HG03175 (cell line): Measurements from ENCODE around the gene MYO1E.

Experiments
- ATAC-seq: cut with Tn5 transposase; IDR thresholded peaks from one replicate; pipeline ENCODE4 v1.9.1; 2021; ENCODE audit warnings: mild to moderate bottlenecking, moderate library complexity; ENCODE audit not compliant: unreplicated experiment

The MYO1E gene

DNA sequence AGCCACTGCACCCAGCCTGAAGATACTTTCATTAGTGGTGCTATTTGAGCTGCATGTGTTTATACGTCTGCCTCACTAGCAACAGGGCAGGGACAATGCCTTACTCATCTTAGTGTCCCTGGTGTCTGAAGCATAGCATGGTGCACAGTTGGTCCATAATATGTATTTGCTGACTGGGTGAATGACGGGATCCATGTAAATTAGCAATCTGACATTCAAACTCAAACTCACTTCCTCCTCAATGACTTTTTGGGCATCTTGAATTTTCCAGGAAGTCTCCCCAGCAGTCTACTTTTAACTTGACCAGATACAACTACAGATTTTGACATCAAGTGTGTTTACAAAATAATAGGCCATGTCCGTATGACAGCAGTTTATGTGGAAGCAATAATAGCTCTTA, 169.0 kb downstream of the MYO1E start:
- no peak for ATAC-seq

DNA sequence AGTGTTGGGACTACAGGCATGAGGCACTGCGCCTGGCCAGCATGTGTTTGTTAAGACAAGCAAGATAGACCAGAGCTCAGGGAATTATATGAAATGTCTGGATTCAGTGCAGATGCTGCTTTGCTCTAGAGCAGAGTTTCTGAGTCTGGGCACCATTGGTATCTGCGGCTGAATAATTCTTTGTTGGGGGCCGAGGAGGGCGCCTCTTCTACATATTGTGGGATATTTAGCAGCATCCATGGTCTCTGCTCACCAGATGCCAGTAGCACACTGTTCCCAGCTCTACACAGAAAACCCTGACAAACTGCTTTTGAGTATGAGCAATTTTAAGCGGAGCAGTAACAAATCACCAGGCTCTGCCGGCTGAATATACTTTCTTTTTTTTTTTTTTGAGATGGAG, 169.7 kb downstream of the MYO1E start:
- no peak for ATAC-seq

DNA sequence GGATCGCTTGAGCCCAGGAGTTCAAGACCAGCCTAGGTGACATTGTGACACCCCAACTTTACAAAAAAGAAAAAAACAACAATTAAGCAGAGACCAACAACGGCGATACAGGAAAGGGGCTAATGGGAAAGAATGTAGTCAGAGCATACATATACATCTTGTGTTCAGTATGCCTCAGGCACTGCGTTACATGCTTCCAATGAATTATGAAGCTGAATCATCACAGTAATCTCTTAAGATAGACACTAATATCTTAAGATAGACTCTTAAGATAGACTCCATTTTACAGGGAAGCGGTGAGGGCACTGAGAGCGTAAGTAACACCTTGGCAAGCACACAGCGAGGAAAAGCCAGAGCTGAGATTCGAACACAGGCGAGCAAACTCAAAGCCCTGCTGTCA, 172.1 kb downstream of the MYO1E start:
- ATAC-seq = no peak

DNA sequence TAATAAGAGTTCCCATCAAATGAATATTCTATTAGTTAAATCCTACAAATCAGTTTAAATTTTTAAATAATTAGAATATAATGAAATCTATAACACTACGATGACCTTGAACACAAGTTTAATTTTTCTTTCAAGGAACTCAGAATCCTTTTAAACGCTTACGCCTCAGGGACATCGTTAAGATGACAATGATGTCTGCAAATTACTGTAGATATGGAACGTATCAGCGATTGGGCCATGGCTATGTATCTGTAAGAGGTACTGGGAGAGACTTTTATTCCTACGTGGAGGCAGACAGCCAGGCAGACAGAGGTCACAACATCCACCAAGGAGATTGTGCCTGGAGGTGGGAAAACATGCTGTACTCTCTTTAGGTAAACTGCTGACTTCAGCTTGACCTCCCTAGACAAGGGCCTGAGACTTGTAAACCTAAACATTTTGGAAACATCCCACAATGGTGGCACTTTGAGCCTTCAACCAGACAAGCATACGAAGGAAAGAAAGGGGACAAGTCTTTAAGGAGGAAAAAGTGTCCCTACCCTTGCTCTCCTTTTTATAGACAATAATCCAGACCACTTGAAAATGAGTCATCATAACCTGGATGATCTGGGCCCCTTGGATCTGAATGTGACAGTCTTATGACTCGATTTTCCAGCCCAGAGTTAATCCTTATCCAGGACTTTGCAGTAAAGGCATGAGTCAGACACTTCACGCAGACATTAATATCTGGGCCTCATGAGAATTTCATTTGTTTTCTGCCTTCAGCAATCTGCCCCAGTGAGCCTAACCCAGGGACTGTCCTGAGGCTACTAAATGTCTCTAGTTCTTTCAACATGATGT, 172.8 kb downstream of the MYO1E start:
- no peak for ATAC-seq

DNA sequence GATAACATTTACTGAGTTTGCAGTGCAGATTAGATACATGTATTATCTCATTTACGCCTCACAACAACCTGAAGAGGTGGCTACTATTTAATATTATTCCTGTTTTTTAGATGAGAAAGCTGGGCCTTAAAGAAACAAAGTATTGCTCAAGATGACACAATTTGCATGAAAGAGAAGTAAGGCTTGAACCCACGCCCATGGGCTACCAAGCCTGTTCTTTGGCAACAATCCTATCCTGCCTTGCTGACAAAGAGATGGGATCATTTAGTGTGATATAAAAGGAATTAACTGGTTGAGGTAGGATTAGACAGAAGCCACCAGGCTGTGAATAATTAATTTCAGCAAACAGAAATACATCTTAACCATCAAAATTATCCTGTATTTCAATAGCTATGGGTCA, 175.2 kb downstream of the MYO1E start:
- no peak for ATAC-seq

DNA sequence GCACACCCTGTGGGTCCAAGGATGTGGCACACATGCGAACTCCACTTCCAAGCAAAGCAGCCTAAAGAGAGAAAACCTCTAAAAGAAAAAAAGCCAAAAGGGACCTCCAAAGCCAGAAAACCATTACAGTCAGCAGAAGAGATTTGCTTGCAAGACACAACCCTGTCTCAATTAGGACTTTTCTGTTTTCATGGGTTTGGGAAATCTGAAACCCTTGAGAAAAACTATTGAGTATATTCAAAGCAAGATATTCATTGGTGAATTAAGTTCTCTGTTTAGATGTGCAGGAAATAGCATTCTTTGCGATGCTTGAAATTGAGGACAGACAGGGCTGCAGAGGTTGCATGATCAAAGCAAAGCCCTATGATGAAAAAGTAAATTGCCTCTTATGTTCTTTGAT, 176.3 kb downstream of the MYO1E start:
- no peak for ATAC-seq

DNA sequence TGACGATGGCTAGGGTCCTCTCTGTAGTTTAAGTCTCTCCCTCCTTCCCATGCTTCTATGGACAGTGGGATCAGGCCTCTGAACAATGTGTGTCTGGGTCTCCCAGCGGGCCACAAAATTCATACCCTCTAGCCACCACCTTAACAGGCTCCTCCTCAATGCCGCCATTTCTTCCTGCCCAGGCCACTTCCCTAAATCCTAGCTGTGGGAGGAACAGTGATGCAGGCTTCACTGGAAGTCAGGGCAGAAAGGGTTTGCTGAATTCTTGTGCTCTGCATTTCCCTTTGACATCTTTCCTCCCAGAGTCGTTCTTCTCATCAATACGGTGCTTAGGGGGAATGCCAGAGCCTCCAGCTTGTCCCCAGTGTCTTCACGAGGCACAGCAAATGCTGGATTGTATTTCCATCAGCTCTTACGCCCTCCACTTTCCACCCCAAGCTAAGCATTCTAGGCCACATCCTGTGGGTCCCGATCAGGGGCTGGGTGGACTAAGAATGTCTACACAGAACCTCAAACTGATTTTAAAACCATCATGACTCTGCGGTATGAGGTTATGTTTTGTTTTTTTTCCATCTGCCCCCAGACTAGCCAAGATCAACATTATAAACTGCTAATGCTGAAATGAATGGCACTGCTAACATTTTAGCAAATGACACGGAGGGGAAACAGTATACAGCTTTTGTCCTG, 177.9 kb downstream of the MYO1E start:
- ATAC-seq = no peak

DNA sequence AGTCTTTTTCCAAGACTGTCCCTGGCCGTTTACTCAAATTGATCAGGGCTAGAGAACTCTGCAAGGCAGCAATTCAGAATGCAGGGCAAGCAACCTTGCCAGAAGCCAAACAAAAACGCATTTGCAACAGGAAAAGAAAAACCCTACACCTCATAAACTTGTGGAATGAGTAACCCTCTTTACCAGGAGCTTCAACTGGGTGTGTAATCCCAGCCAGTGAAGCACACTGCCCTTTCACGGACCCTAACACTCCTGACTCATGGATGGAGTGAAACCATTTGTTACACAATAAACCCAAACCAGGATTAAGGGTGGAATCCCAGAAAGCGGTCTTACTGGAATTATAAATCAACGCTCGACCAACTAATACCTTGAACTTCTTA, 180.8 kb downstream of the MYO1E start:
- no peak for ATAC-seq

DNA sequence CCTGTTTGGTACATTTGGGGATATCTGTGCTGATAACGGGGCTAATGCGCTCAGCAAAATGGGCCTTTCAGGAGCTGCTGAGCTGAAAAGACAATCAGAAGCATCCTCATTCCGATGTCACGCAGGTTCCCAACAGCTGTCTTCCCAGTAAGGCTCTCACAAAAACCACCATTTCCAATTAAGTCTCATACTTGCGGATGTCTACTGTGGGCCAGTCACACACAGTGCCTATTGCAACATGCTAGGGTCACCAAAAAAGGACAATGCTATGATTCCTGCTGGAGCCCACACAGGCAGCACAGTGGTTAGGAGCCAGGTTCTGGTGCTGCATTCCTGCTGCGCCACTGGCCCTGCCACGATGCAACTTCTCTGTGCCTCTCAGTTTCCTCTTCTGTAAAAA, 182.4 kb downstream of the MYO1E start:
- ATAC-seq = no peak

DNA sequence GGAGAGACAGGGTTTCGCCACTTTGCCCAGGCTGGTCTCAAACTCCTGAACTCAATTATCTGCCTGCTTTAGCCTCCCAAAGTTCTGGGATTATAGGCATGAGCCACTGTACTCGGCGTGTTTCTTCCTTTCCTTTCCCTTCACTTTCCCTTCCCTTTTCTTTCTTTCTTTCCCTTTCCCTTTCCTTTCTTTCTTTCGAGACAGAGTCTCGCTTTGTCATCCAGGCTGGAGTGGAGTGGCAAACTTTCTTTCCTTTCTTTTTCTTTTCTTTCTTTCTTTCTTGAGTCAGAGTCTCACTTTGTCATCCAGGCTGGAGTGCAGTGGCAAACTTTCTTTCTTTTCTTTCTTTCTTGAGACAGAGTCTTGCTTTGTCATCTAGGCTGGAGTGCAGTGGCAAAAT, 183.4 kb downstream of the MYO1E start:
- ATAC-seq = no peak

DNA sequence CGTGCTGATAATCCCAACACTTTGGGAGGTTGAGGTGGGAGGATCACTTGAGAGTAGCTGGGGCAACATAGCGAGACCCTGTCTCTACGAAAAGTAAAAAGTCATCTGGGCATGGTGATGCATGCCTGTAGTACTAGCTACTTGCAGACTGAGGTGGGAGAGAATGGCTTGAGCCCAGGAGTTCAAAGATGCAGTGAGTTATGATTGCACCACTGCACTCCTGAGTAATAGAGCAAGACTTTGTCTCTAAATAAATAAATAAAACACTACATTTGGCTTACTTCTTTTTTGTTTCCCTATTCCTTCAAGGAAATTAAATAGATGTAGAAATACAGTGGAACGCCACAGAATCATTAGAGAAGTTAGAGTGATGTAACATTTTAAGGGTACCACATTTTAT, 186.2 kb downstream of the MYO1E start:
- ATAC-seq = no peak

DNA sequence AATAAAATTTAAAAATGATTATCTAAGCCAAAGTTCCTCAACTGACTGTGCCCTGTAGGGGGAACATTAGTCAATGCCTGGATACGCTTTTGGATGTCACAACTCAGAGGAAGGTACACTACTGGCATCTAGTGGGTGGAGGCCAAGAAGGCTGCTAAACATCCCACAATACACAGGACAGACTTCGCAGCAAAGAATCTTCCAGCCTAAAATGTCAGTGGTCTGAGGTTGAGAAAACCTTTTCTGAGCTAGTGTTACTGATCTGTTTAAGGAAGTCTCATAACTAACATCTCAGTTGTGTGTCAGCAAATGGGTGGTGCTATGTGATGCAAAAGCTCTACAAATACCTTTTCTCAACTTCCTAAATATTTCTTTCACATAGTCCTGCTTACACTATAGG, 186.9 kb downstream of the MYO1E start:
- ATAC-seq = no peak

DNA sequence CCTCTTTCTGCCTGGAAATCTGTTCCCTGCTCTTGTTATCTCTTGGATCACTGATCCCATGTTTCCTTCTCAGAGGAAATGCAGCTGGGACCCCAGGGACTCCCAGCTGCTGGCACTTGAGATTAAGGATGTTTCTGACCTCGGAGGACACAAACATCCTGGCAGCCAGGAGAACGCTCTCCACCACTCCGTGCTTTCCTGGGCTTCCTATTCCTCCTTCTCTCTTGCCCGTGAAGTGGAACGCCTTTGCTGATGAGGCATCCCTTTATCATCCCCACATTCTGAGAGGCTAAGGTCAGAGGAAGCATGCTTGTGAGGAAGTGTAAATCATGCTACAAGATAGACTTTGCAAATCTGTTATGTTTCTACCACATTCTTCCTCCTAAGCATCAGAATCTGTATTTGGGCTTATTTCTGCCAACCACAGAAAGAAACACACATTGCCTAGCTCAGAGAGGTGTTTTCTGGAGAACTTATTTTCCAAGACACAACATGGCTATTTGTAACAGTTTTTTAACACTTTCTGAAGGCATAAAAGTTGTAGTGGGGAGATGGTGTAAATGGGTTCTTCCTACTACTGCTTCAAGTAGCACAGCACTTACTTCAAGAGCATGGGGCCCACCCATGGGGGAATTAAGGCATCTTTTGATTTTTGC, 191.6 kb downstream of the MYO1E start:
- no peak for ATAC-seq

DNA sequence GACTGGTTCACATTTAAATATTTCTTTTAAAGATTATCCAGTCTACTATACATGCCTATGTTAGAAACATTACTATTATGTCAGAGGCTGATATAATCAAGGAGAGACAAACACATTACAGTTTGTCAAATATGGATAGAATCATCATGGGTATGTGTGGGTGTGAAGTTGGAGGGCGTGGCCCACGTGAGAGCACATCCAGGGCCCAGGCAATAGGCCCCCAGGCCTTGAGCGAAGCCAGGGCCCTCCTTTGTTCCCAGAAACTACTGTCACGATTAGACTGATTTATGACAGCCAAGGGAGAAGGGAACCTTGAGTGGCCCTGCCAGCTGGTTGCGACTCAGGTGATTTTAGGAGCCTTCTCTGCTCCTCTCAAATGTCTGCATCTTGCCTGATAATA, 193.0 kb downstream of the MYO1E start:
- ATAC-seq = no peak

DNA sequence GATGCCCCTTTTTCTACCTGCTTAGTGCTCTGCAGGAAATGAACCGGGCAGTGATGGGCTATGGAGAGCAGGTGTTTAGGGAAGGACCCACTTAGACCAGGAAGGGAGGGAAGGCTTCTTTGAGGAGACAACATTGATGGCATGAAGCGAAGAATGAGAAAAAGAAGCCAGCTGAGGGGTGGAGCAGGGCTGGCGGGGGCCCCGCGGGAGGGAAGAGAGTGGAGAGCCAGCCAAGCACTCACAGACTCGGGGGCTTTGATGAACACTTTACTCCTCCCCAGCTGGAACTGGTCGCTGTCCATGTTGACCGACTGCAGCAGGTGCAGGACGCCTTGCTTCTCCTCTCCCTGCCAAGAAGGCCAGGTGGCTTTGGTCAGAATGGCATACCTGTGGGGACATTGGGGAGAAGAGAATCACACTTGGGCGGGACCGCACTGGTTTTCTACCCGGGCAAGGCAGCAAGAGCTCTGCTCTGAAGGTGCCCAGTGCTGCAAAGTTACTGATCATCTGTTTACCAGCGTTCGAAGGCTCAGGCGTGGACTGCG, 194.4 kb downstream of the MYO1E start:
- no peak for ATAC-seq

DNA sequence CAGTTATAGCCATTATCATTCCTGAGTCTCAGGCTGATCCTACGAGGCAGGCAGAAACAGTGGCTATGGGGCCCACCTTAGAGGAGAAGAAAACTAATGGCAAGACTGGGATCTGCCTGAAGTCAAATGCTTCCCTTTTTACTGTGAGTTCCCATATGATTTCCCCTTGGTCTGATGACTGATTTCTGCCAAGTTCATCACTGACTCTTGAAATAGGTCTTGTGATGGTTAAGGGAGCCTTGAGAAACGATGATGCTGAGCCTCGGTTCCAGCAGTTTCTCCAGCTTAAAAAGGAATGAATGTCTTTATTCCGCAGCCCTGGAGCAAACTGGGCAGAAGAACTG, 195.4 kb downstream of the MYO1E start:
- ATAC-seq = no peak

DNA sequence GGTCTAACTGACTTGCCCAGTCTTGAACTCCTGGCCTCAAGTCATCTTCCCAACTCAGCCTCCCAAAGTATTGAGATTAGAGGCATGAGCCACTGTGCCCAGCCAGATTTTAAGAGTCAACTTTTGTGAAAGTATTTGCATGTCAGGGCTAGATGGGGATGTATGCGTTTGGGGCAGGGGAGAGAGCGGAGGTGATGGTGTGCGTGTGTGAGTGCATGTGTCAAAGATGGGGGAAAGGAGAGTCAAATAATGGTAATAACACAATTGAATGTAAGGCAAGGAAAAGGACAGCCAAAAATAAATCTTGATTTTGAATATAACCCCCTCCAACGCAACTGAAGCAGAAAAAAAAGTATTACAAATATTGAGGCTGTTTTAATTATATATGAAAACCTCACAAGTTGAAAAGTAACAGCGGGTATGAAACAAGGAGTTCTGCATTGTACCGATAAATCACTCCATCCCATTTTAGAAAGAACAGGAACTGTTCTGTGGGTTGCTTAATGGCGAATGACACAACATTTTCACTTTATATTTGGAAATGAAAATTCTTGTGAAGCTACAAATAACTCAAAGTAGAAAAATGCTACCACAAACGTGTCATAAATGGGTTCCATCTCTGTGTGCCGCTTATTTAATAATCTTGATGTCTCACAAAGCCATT, 195.9 kb downstream of the MYO1E start:
- ATAC-seq = no peak

DNA sequence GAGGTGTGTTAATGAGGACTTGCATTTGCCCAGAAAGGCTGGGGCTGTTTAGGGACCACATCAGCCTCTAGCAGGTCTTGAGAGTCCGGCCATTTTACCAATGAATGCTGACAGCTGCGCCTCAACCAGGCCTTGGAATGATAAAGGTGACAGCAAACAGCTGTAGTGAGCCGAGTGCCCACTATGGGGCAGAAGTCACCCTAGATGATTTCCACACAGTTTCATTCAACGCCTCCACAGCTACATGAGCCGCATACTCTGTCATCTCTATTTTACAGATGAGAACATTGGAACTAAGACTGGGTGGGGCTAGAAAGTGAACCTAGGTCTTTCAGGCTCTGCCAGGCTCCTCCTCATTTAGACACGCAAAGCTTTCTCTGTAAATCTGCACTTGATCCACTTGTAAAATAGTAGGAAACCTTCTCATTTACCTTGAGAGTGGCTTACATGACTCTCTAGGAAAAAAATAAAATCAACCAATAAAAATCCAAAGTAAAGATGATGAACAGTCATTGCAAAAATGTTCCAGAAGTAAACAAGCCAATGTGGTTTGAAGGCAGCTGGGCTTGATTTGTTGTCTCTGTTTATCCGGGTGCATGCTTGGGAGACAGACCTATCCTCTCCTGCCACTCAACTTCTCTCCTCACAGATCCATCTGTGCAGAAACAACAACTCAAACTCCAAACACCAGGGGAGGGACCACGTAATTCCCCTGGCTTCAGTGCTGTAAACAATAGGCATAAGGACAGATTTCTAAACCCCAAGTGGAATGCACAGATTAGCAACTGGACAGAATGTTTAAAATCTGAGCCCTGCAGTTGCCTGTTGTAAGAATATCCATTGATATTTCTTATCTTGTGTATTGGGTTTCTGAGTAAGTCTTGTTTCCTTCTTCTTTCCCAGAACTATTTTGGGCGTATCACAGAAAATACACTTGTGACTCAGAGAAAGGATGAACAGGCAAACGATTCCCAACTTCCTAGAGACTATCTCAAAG, 197.5 kb downstream of the MYO1E start:
- peak; percentile 74 for ATAC-seq

DNA sequence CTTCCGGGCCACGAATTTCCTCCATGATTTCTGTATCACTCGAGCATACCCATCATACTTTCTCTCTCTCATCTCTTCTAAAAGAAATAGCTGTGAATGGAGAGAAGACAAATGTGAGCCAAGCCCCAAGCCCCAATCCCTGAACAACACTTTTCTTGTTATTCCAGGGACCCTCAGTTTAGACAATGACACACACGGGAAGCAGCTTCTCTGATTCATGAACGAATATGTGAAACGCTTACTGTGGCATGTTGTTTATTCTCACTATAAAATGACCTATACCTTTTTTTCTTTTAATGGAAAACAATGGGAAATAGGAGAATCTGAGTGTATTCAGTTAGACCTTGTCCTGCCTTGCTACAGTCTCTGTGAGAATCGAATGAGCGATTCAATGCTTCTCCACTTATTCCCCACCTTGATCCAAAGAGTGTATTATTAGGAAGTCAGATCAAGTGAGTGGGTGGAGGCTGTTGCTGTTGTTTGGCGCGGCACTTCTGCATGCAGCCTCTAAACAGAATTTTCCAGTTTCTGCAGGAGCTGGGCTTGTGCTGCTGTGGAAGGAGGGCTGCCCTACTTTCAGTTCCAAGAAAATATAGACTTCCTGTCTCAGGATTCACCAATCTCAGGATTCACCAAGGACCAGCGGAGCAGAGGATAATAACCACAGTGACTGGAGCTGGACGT, 198.4 kb downstream of the MYO1E start:
- ATAC-seq = no peak

DNA sequence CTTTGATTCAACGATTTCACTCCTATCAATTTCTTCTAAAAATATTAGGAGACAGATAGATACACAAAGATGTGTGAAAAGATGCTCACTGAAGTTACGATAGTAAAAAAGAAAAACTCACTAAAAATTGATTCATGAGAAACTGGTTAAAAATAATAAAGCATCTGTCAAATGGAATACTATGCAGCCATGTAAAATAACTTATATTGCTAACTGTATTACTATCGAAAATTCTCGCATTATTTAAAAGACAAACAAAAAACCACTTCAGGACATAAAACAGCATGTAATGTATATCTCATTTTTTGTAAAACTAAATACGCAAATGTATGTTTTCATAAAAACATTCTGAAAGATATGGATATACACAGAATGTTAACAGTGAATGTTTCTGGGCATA, 199.5 kb downstream of the MYO1E start:
- ATAC-seq = no peak
